HepG2 (cell line): ENCODE results near the gene TUBGCP6. TPM values are rescaled to one million over a fixed set of nuclear protein-coding genes. Genes with fewer than 3 reads are reported as not detected.
A peak's percentile ranks its signal among the peaks of the same experiment; 100 is the strongest.

Source experiments
- BCL6 ChIP-seq: IDR thresholded peaks from 2 replicates; pipeline ENCODE4 v1.6.1; 2016; ENCODE audit warnings: missing genetic modification reagents, missing compliant biosample characterization
- HNF4A ChIP-seq: sonication (generic); formaldehyde crosslinking; IDR thresholded peaks from 2 replicates; pipeline ENCODE4 v1.4.0; 2020; ENCODE audit warnings: missing genetic modification reagents
- MEIS1 ChIP-seq: sonication (generic); formaldehyde crosslinking; IDR thresholded peaks from 2 replicates; pipeline ENCODE4 v1.9.0; 2021; ENCODE audit warnings: mild to moderate bottlenecking, missing genetic modification reagents, moderate library complexity, borderline replicate concordance
- MEIS2 ChIP-seq: sonication (generic); formaldehyde crosslinking; IDR thresholded peaks from 2 replicates; pipeline ENCODE4 v1.9.0; 2021; ENCODE audit warnings: mild to moderate bottlenecking, missing genetic modification reagents
- NR2F6 ChIP-seq, 2 experiments: IDR thresholded peaks; 2 replicates each; pipeline ENCODE4 v1.6.1; 2016; ENCODE audit warnings: antibody characterized with exemption in 1 of 2, mild to moderate bottlenecking in 1 of 2
- NRL ChIP-seq: sonication (generic); formaldehyde crosslinking; IDR thresholded peaks from 2 replicates; pipeline ENCODE4 v1.5.0; 2020; ENCODE audit warnings: missing genetic modification reagents, mild to moderate bottlenecking, moderate library complexity, borderline replicate concordance
- PAX8 ChIP-seq: sonication (generic); formaldehyde crosslinking; IDR thresholded peaks from 2 replicates; pipeline ENCODE4 v1.8.0; 2022; ENCODE audit warnings: mild to moderate bottlenecking, missing genetic modification reagents, borderline replicate concordance
- RARG ChIP-seq: sonication (generic); formaldehyde crosslinking; IDR thresholded peaks from 2 replicates; pipeline ENCODE4 v1.4.0; 2020; ENCODE audit warnings: low read depth, mild to moderate bottlenecking, missing genetic modification reagents
- SIX1 ChIP-seq: sonication (generic); formaldehyde crosslinking; IDR thresholded peaks from 2 replicates; pipeline ENCODE4 v1.4.0; 2020; ENCODE audit warnings: missing genetic modification reagents, borderline replicate concordance
- SNAI1 ChIP-seq: sonication (generic); formaldehyde crosslinking; IDR thresholded peaks from 2 replicates; pipeline ENCODE4 v1.5.0; 2020; ENCODE audit warnings: mild to moderate bottlenecking, missing genetic modification reagents, borderline replicate concordance
- SP140L ChIP-seq: sonication (generic); formaldehyde crosslinking; IDR thresholded peaks from 2 replicates; pipeline ENCODE4 v1.4.0; 2020; ENCODE audit warnings: missing genetic modification reagents, borderline replicate concordance
- YY1 ChIP-seq: IDR thresholded peaks from 2 replicates; pipeline ENCODE4 v1.6.1; 2011; ENCODE audit warnings: low read length, low read depth, moderate library complexity, mild to moderate bottlenecking; ENCODE audit not compliant: insufficient read depth, insufficient replicate concordance
- ZBTB42 ChIP-seq: sonication (generic); formaldehyde crosslinking; IDR thresholded peaks from 2 replicates; pipeline ENCODE4 v1.5.0; 2020; ENCODE audit warnings: mild to moderate bottlenecking, missing genetic modification reagents
- ZNF20 ChIP-seq: sonication (generic); formaldehyde crosslinking; IDR thresholded peaks from 2 replicates; pipeline ENCODE4 v1.4.0; 2020; ENCODE audit warnings: mild to moderate bottlenecking, moderate library complexity, missing genetic modification reagents
- ZNF256 ChIP-seq: sonication (generic); formaldehyde crosslinking; conservative IDR thresholded peaks from 2 replicates; pipeline ENCODE4 v1.4.0; 2020; ENCODE audit warnings: missing genetic modification reagents
- ZNF281 ChIP-seq: sonication (generic); formaldehyde crosslinking; IDR thresholded peaks from 2 replicates; pipeline ENCODE4 v1.4.0; 2020; ENCODE audit warnings: missing genetic modification reagents, borderline replicate concordance
- ZNF510 ChIP-seq: sonication (generic); formaldehyde crosslinking; IDR thresholded peaks from 2 replicates; pipeline ENCODE4 v1.4.0; 2020; ENCODE audit warnings: low read depth, mild to moderate bottlenecking, missing genetic modification reagents
- ZNF549 ChIP-seq: sonication (generic); formaldehyde crosslinking; IDR thresholded peaks from 2 replicates; pipeline ENCODE4 v1.5.0; 2020; ENCODE audit warnings: missing genetic modification reagents
- ZNF614 ChIP-seq: IDR thresholded peaks from 2 replicates; pipeline ENCODE4 v1.6.1; 2018; ENCODE audit warnings: missing biosample characterization, missing genetic modification reagents, inconsistent platforms, borderline replicate concordance
- ZNF776 ChIP-seq: sonication (generic); formaldehyde crosslinking; IDR thresholded peaks from 2 replicates; pipeline ENCODE4 v1.4.0; 2020; ENCODE audit warnings: mild to moderate bottlenecking, missing genetic modification reagents
- ZNF777 ChIP-seq: sonication (generic); formaldehyde crosslinking; IDR thresholded peaks from 2 replicates; pipeline ENCODE4 v1.4.0; 2020; ENCODE audit warnings: missing genetic modification reagents
- ZSCAN20 ChIP-seq: sonication (generic); formaldehyde crosslinking; IDR thresholded peaks from 2 replicates; pipeline ENCODE4 v1.4.0; 2020; ENCODE audit warnings: missing genetic modification reagents, mild to moderate bottlenecking, borderline replicate concordance
- ZSCAN25 ChIP-seq: sonication (generic); formaldehyde crosslinking; IDR thresholded peaks from 2 replicates; pipeline ENCODE4 v1.8.0; 2022; ENCODE audit warnings: mild to moderate bottlenecking, missing genetic modification reagents
- polyA plus RNA-seq, 8 experiments: library from polyadenylated mRNA; depleted of rRNA in 3 of 8; stranded (reverse) in 7 of 8; unstranded in 1 of 8; fragments of >200 nt; fragmentation: Illumina TruSeq in 4 of 8; extraction: Trizol in 4 of 8; gene quantifications; 2 replicates each; pipeline versions ENCODE4 v1.2.1 to v1.2.3, GENCODE V29; 2011 to 2016; ENCODE audit warnings: low read depth in 4 of 8, missing spikeins in 1 of 8, mixed read lengths in 1 of 8; ENCODE audit not compliant: insufficient read depth in 1 of 8
- total RNA-seq, 5 experiments: library from RNA; depleted of rRNA; stranded (reverse); fragments of >200 nt; fragmentation: Illumina TruSeq; extraction: Trizol; gene quantifications; 2 replicates each; pipeline ENCODE4 v1.2.3, GENCODE V29; 2016; ENCODE audit warnings: low read depth in 1 of 5
- TF ChIP-seq, protein P1 (sequence below): sonication (generic); formaldehyde crosslinking; IDR thresholded peaks from 2 replicates; pipeline ENCODE4 v1.4.0; 2020; ENCODE audit warnings: missing genetic modification reagents

TUBGCP6 gene
- total and polyA plus RNA-seq, 2 of the 13 experiments (the other 11 are each of a cell fraction or from before 2014, with no cell fraction given): 14.6 to 15.7 TPM

DNA sequence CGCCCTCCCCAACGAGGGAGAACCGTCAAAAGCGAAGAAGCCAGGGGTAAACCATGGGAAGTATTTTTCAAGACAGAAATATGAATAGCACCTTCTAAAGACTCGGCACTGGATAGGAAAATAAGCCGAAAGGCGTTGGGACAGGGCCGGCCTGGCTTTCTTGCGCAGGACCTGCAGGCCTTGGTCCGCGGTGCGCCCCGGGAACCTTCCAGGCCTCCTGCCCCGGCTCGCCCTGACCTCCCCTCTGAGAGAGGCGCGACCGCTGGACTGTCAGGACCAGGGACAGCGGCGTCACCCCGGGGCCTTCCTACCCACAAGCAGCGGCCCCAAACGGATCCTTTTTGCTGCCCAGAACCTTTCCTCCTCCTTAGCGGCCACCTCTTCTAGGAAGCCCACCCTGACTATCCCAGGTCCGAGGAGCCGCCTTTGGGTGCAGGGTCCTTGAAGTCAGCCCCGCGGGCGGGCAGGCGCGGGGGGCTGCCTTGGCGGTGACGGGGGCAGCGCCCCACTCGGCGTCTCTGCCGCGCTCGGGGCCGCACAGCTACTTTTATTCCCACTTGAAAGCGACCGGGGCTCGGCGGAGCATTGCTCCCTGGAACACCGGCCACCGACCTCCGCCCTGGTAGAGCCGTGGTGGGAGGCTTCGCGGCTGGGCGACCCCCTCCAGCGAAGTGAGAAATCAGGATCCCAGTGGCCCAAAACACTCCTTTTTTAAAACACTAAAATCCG, 26.0 kb upstream of the TUBGCP6 start (continued):
- 0 out of 2 replicates have a peak, but pooled peaks have one; percentile 40 for TF ChIP-seq SP140L (CRISPR knock-in tag)
- TF ChIP-seq ZBTB42 (CRISPR knock-in tag): peak; percentile 74; the same call in 1 of the 2 replicates
- TF ChIP-seq, protein P1, sequence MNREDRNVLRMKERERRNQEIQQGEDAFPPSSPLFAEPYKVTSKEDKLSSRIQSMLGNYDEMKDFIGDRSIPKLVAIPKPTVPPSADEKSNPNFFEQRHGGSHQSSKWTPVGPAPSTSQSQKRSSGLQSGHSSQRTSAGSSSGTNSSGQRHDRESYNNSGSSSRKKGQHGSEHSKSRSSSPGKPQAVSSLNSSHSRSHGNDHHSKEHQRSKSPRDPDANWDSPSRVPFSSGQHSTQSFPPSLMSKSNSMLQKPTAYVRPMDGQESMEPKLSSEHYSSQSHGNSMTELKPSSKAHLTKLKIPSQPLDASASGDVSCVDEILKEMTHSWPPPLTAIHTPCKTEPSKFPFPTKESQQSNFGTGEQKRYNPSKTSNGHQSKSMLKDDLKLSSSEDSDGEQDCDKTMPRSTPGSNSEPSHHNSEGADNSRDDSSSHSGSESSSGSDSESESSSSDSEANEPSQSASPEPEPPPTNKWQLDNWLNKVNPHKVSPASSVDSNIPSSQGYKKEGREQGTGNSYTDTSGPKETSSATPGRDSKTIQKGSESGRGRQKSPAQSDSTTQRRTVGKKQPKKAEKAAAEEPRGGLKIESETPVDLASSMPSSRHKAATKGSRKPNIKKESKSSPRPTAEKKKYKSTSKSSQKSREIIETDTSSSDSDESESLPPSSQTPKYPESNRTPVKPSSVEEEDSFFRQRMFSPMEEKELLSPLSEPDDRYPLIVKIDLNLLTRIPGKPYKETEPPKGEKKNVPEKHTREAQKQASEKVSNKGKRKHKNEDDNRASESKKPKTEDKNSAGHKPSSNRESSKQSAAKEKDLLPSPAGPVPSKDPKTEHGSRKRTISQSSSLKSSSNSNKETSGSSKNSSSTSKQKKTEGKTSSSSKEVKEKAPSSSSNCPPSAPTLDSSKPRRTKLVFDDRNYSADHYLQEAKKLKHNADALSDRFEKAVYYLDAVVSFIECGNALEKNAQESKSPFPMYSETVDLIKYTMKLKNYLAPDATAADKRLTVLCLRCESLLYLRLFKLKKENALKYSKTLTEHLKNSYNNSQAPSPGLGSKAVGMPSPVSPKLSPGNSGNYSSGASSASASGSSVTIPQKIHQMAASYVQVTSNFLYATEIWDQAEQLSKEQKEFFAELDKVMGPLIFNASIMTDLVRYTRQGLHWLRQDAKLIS: no peak
- TF ChIP-seq MEIS2 (CRISPR knock-in tag): peak; percentile 92
- peak; percentile 90 for TF ChIP-seq NRL
- peak; percentile 41; the same call in 1 of the 2 replicates for TF ChIP-seq PAX8 (CRISPR knock-in tag)
- no peak for TF ChIP-seq ZNF549
- TF ChIP-seq ZNF20 (CRISPR knock-in tag): peak; percentile 84; the same call in 1 of the 2 replicates
- TF ChIP-seq YY1: no peak
- no peak for TF ChIP-seq MEIS1 (CRISPR knock-in tag)
- TF ChIP-seq ZSCAN25 (CRISPR knock-in tag): peak; percentile 66; the same call in 1 of the 2 replicates
- peak; percentile 55 for TF ChIP-seq BCL6 (CRISPR knock-in tag)
- peak; percentile 84; the same call in 1 of the 2 replicates for TF ChIP-seq ZNF510 (CRISPR knock-in tag)
- TF ChIP-seq HNF4A (CRISPR knock-in tag): no peak
- peak; percentile 62; the same call in 1 of the 2 replicates for TF ChIP-seq ZNF256 (CRISPR knock-in tag)
- peak; percentile 60; the same call in 1 of the 2 replicates for TF ChIP-seq ZNF614 (CRISPR knock-in tag)
- TF ChIP-seq ZNF777 (CRISPR knock-in tag): peak; percentile 54; the same call in 1 of the 2 replicates
- peak; percentile 53; the same call in 1 of the 2 replicates for TF ChIP-seq ZNF281 (CRISPR knock-in tag)
- TF ChIP-seq SNAI1 (CRISPR knock-in tag): peak; percentile 83
- TF ChIP-seq SIX1 (CRISPR knock-in tag): no peak
- TF ChIP-seq ZNF776 (CRISPR knock-in tag): peak; percentile 60; the same call in 1 of the 2 replicates
- no peak for TF ChIP-seq NR2F6 (IDR thresholded peaks at IDR 0.05)
- TF ChIP-seq NR2F6 (CRISPR knock-in tag; IDR thresholded peaks at IDR 0.05): peak; percentile 57; the same call in 1 of the 2 replicates
- TF ChIP-seq RARG (CRISPR knock-in tag): no peak
- peak; percentile 91; the same call in 1 of the 2 replicates for TF ChIP-seq ZSCAN20
